Measurements from ENCODE around the gene PARVB. TPM values are rescaled to one million over a fixed set of nuclear protein-coding genes. Genes with fewer than 3 reads are reported as not detected.

PARVB gene
- total and polyA plus RNA-seq, 2 of the 8 experiments (the other 6 are each of a cell fraction or from before 2014, with no cell fraction given): 14.5 to 18.6 TPM

DNA sequence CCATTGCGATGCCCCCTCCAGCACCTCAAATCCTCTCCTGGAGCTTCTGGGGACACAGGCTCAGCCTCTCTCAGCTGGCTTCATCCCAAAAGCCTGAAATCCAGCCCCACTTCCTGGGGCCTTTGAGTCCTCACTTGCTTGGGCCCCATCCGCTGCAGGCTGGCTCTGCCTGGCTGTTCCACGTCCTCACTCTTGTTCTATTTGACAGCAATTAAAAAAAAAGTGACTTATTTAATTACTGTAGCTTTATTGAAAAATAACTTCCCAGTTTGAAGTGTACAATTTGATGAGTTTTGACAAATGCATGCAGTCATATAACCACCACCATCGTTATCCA lies 183.8 kb downstream of the PARVB start:
- FAIRE-seq (no peak), DNase-seq (ENCODE audit: low read depth in 1 of 2, low spot score in 2 of 2) (no peak)
- CTCF ChIA-PET (ENCODE audit: partially characterized antibody): interaction anchor here (0.7 to 0.9 kb wide), 3 partner anchors 9 to 55 kb away, joined by 3 read pairs; no protein-coding TSS in a partner anchor
- no peak overlapping the region for H4K8ac ChIP-seq (ENCODE audit: extremely low read depth, insufficient read depth, low read length)
- no peak overlapping the region for H3K27ac ChIP-seq (ENCODE audit: low read depth, low read length)
- H3K9ac ChIP-seq (replicated peaks in 1 of 4; ENCODE audit: extremely low read depth in 1 of 4, low read depth in 3 of 4, low read length in 3 of 4): no peak overlapping the region
- no peak overlapping the region for H3K56ac ChIP-seq (replicated peaks; ENCODE audit: insufficient read length, low read depth, low read length)
- no peak overlapping the region for H3K4me3 ChIP-seq (ENCODE audit: extremely low read depth in 1 of 4, insufficient read depth in 2 of 4, low read depth in 3 of 4, low read length in 4 of 4)
- no peak overlapping the region for H2BK15ac ChIP-seq (ENCODE audit: low read length)
- H3K23me2 ChIP-seq (ENCODE audit: low read depth, low read length): no peaks in the 10 kb centered on the region; the same call in 1 of the 2 replicates
- H3K23ac ChIP-seq (ENCODE audit: insufficient read length): no peak overlapping the region
- no peak overlapping the region for H4K5ac ChIP-seq (ENCODE audit: insufficient read length, low read depth, low read length)
- H3K14ac ChIP-seq (ENCODE audit: insufficient read length): no peak overlapping the region
- H3K27me3 ChIP-seq (replicated peaks in 1 of 4; ENCODE audit: control insufficient read depth in 3 of 4, extremely low read depth in 1 of 4, insufficient read depth in 3 of 4, low read length in 3 of 4): no peaks in the 10 kb centered on the region
- H3K18ac ChIP-seq (ENCODE audit: extremely low read depth, low read length): no peak overlapping the region
- no peak overlapping the region for H3K4ac ChIP-seq (replicated peaks; ENCODE audit: insufficient read length, low read depth, low read length)
- POLR2A ChIA-PET (ENCODE audit: partially characterized antibody): interaction anchor here (0.6 to 1.3 kb wide), 2 partner anchors 11 to 13 kb away, joined by 3 read pairs; no protein-coding TSS in a partner anchor
- no peak overlapping the region for H4K91ac ChIP-seq (replicated peaks; ENCODE audit: insufficient read length, low read length)
- H2AK5ac ChIP-seq (ENCODE audit: low read depth, low read length): peak overlapping the region; percentile 13; the same call in 1 of the 2 replicates
- H3K4me2 ChIP-seq (ENCODE audit: insufficient read depth in 1 of 2, low read depth in 2 of 2, low read length in 2 of 2): no peak overlapping the region
- peak overlapping the region; percentile 9; the same call in 1 of the 2 replicates for H2AFZ ChIP-seq (ENCODE audit: low read length)
- no peak overlapping the region for H2BK20ac ChIP-seq (ENCODE audit: low read length)
- no peaks in the 10 kb centered on the region for H3K79me2 ChIP-seq (ENCODE audit: control insufficient read depth in 1 of 2, insufficient read depth in 2 of 2, low read length in 2 of 2)
- H2BK5ac ChIP-seq (ENCODE audit: low read depth, low read length): no peak overlapping the region
- WGBS, 2 experiments (ENCODE audit: extremely low coverage in 1 of 2, insufficient coverage in 1 of 2, insufficient read length in 1 of 2, insufficient replicate concordance in 2 of 2, low coverage in 1 of 2, low lambda C conversion rate in 2 of 2, missing lambda C conversion rate in 1 of 2): 92% methylated on average over 4 of the region's 4 CpGs; no CpG with 5 or more reads in 1 of the 2 experiments
- H2BK120ac ChIP-seq (replicated peaks; ENCODE audit: low read depth, low read length): no peak overlapping the region
- no peaks in the 10 kb centered on the region for H4K20me1 ChIP-seq (replicated peaks in 1 of 2; ENCODE audit: control insufficient read depth in 1 of 2, insufficient read depth in 2 of 2, low read length in 2 of 2)
- H2BK12ac ChIP-seq (ENCODE audit: low read depth, low read length): no peak overlapping the region
- H3K79me1 ChIP-seq (ENCODE audit: low read depth, low read length): no peaks in the 10 kb centered on the region
- no peaks in the 10 kb centered on the region for H3K9me3 ChIP-seq (ENCODE audit: insufficient read depth in 2 of 2, low read depth in 1 of 2, low read length in 1 of 2)
- no peaks in the 10 kb centered on the region; a peak in 1 of 7 replicates for H3K4me1 ChIP-seq (replicated peaks in 1 of 4; ENCODE audit: control insufficient read depth in 3 of 4, insufficient read depth in 4 of 4, low read length in 3 of 4)
- no peaks in the 10 kb centered on the region for H3K36me3 ChIP-seq (ENCODE audit: control insufficient read depth in 2 of 4, insufficient read depth in 4 of 4, low read length in 3 of 4)
- TF ChIP-seq CBX5 (IDR thresholded peaks at IDR 0.05; ENCODE audit: low read depth, low read length) (no peak), EP300 (IDR thresholded peaks at IDR 0.05; ENCODE audit: borderline replicate concordance in 1 of 2, low read depth in 2 of 2, low read length in 2 of 2) (no peak), SIN3A (conservative IDR thresholded peaks at IDR 0.05 in 1 of 2, IDR thresholded peaks at IDR 0.05 in 1 of 2; ENCODE audit: low read depth in 1 of 2, low read length in 2 of 2) (no peak), ZNF274 (IDR thresholded peaks at IDR 0.05; ENCODE audit: borderline replicate concordance, extremely low read depth, low read length) (no peak), SIX5 (IDR thresholded peaks at IDR 0.05; ENCODE audit: low read depth, low read length) (no peak), SP4 (IDR thresholded peaks at IDR 0.05; ENCODE audit: low read length) (no peak), CREB1 (IDR thresholded peaks at IDR 0.05) (no peak), RXRA (IDR thresholded peaks at IDR 0.05; ENCODE audit: insufficient read depth, low read depth, low read length) (no peak), RAD21 (IDR thresholded peaks at IDR 0.05 in 1 of 2, conservative IDR thresholded peaks at IDR 0.05 in 1 of 2; ENCODE audit: low read depth in 2 of 2, low read length in 2 of 2) (no peak)
- TF ChIP-seq, protein P1, sequence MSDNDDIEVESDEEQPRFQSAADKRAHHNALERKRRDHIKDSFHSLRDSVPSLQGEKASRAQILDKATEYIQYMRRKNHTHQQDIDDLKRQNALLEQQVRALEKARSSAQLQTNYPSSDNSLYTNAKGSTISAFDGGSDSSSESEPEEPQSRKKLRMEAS (IDR thresholded peaks at IDR 0.05): no peak
